ENCODE results near the gene PLCL1. TPM values are rescaled to one million over a fixed set of nuclear protein-coding genes. Genes with fewer than 3 reads are reported as not detected.
A peak's percentile ranks its signal among the peaks of the same experiment; 100 is the strongest.

Gene PLCL1
- total RNA-seq, 1 experiment from 2014 or later = not detected

- Histone ChIP-seq H3F3A (ENCODE audit: insufficient read depth, low read depth) (no peaks in the 10 kb centered on the region), H3K36me3 (ENCODE audit: low read depth) (no peaks in the 10 kb centered on the region), H3K27ac (no peak overlapping the region), H3K4me2 (no peak overlapping the region), H3K9me2 (ENCODE audit: insufficient read depth) (no peaks in the 10 kb centered on the region; the same call in 1 of the 2 replicates), H3K4me3 (no peak overlapping the region), H2AFZ (peak overlapping the region; percentile 44; the same call in 1 of the 2 replicates), H3K9me3 (ENCODE audit: insufficient read depth, low read depth) (peaks cover 3% of the 10 kb centered on the region; the same call in 1 of the 2 replicates), H3K4me1 (replicated peaks; ENCODE audit: insufficient read depth) (no peaks in the 10 kb centered on the region), H3K27me3 (ENCODE audit: insufficient read depth, low read depth) (peaks cover 4% of the 10 kb centered on the region; the same call in 1 of the 2 replicates), H4K20me1 (ENCODE audit: insufficient read depth) (no peaks in the 10 kb centered on the region), H3K79me2 (ENCODE audit: low read depth) (no peaks in the 10 kb centered on the region)
- POLR2A ChIA-PET (ENCODE audit: unreplicated experiment) = no interaction called here
- CTCF ChIA-PET = no interaction called here
- no TSS peak for BruUV-seq (replicated peaks)
- TF ChIP-seq EZH2 (IDR thresholded peaks at IDR 0.05; ENCODE audit: low read depth) (no peak), CTCF (conservative IDR thresholded peaks at IDR 0.05) (no peak)
- intact Hi-C loops (cut with micrococcal nuclease; ENCODE audit: unreplicated experiment) = no loop called here
- DNase-seq = no peak
Measured at GRCh38 chr2:197814526-197814925, 10.1 kb downstream of the PLCL1 start.

GRCh38 chr2:197821550-197822289 lies 17.3 kb downstream of the PLCL1 start:
- no peaks in the 10 kb centered on the region; the same call in 1 of the 2 replicates for H3K9me2 ChIP-seq (ENCODE audit: insufficient read depth)
- DNase-seq = no peak
- TF ChIP-seq CTCF (conservative IDR thresholded peaks at IDR 0.05) = no peak
- TF ChIP-seq EZH2 (IDR thresholded peaks at IDR 0.05; ENCODE audit: low read depth) = no peak
- intact Hi-C loops (cut with micrococcal nuclease; ENCODE audit: unreplicated experiment) = no loop called here
- no peaks in the 10 kb centered on the region for H3K27me3 ChIP-seq (ENCODE audit: insufficient read depth, low read depth)
- H3K4me1 ChIP-seq (replicated peaks; ENCODE audit: insufficient read depth) = no peaks in the 10 kb centered on the region
- H3K9me3 ChIP-seq (ENCODE audit: insufficient read depth, low read depth) = no peaks in the 10 kb centered on the region
- ChIA-PET POLR2A (ENCODE audit: unreplicated experiment) (no interaction called here), CTCF (no interaction called here)
- no peak overlapping the region for H3K4me3 ChIP-seq
- H3K4me2 ChIP-seq = no peak overlapping the region
- no peak overlapping the region for H2AFZ ChIP-seq
- no peak overlapping the region for H3K27ac ChIP-seq
- no TSS peak for BruUV-seq (replicated peaks)
- H3K36me3 ChIP-seq (ENCODE audit: low read depth) = no peaks in the 10 kb centered on the region
- no peaks in the 10 kb centered on the region for H4K20me1 ChIP-seq (ENCODE audit: insufficient read depth)
- H3F3A ChIP-seq (ENCODE audit: insufficient read depth, low read depth) = no peaks in the 10 kb centered on the region
- H3K79me2 ChIP-seq (ENCODE audit: low read depth) = no peaks in the 10 kb centered on the region

DNA sequence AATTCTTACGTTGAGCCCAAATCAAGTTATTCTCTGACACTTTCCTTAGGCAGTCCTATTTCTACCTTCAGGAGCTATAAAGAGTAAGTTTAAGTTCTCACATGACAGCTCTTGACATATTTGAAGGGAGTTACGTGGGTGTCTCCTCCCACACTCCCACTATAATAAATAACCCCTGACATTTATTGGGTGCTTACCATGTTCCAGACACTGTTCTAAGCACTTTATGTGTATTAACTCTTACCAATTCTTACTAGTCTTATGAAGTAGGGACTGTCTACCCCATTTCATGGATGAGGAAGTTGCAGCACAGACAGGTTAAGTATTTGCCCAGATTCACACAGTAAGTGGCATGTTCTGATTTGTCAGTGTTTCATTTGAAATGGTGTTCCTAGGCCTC lies 17.9 kb downstream of the PLCL1 start:
- no peaks in the 10 kb centered on the region for H3F3A ChIP-seq (ENCODE audit: insufficient read depth, low read depth)
- no peak overlapping the region for H3K4me3 ChIP-seq
- no peaks in the 10 kb centered on the region for H3K79me2 ChIP-seq (ENCODE audit: low read depth)
- H2AFZ ChIP-seq = no peak overlapping the region
- H4K20me1 ChIP-seq (ENCODE audit: insufficient read depth) = no peaks in the 10 kb centered on the region
- H3K36me3 ChIP-seq (ENCODE audit: low read depth) = no peaks in the 10 kb centered on the region
- no peaks in the 10 kb centered on the region for H3K4me1 ChIP-seq (replicated peaks; ENCODE audit: insufficient read depth)
- POLR2A ChIA-PET (ENCODE audit: unreplicated experiment) = no interaction called here
- H3K9me3 ChIP-seq (ENCODE audit: insufficient read depth, low read depth) = no peaks in the 10 kb centered on the region
- no peak overlapping the region for H3K4me2 ChIP-seq
- no peak for DNase-seq
- H3K27me3 ChIP-seq (ENCODE audit: insufficient read depth, low read depth) = no peaks in the 10 kb centered on the region
- TF ChIP-seq CTCF (conservative IDR thresholded peaks at IDR 0.05) (no peak), EZH2 (IDR thresholded peaks at IDR 0.05; ENCODE audit: low read depth) (no peak)
- no peak overlapping the region for H3K27ac ChIP-seq
- intact Hi-C loops (cut with micrococcal nuclease; ENCODE audit: unreplicated experiment) = no loop called here
- H3K9me2 ChIP-seq (ENCODE audit: insufficient read depth) = no peaks in the 10 kb centered on the region; the same call in 1 of the 2 replicates
- BruUV-seq (replicated peaks) = no TSS peak
- CTCF ChIA-PET = no interaction called here

Measured in PC-9 (cell line).